ENCODE results near the gene RBP5. TPM values are rescaled to one million over a fixed set of nuclear protein-coding genes. Genes with fewer than 3 reads are reported as not detected.
A peak's percentile ranks its signal among the peaks of the same experiment; 100 is the strongest.

Gene RBP5
- total and polyA plus RNA-seq, 9 of the 15 experiments (the other 6 are each of a cell fraction or from before 2014, with no cell fraction given): 8.6 to 22.5 (median 11.4) TPM

DNA sequence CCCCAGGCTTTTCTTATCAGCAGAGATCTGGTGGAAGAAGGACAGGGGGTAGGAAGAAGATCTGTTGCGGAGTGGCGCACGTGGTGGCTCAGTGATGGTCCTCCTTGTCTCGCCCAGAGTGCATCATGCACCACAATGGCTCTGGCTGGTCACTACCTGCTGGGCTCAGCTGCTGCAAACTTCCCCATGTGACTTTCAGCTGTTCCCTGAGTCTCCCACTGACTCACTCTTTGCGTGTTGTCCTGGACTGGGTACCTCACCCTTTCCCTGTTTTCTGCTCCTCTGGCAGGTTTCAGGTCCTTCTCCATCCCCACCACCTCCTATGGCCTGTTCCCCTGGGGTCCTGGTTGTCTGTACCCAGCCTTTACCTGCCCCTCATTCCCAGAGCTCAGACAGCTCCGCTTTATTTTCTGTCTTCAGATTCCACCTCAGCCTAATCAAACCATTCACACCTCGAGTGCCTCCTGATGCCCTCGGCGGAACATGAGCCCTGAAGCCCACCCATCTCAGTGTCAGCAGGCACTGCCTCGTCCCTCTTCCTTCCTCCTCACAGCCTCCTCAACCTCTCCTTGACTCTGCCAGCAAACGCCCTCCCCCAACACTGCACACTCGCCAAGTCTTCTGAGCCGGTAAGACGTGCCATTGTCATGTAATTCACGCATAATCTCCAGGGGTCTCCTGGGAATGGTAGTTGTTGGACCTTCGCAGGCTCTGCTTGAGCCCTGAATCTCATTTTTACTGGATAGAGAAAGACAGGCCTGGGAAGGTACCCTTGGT is 38.3 kb downstream of the RBP5 start:
- Histone ChIP-seq H2AFZ (ENCODE audit: low read depth, low read length) (no peak overlapping the region), H3K9me1 (ENCODE audit: control insufficient read depth, insufficient read depth, low read length) (no peaks in the 10 kb centered on the region), H3K9ac (ENCODE audit: insufficient read depth in 1 of 2, low read depth in 2 of 2, low read length in 2 of 2) (no peak overlapping the region), H3K79me2 (ENCODE audit: control insufficient read depth, insufficient read depth, low read length) (no peaks in the 10 kb centered on the region), H3K27ac (ENCODE audit: extremely low read depth, low read depth, low read length) (no peak overlapping the region), H3K4me1 (replicated peaks in 1 of 2; ENCODE audit: control insufficient read depth in 2 of 2, insufficient read depth in 2 of 2, low read length in 2 of 2) (peaks cover 6 to 16% of the 10 kb centered on the region in 2 experiments; a peak in 3 of 5 replicates), H3K4me2 (ENCODE audit: insufficient read depth, low read length) (no peak overlapping the region), H4K20me1 (replicated peaks; ENCODE audit: control insufficient read depth, insufficient read depth, low read length) (no peaks in the 10 kb centered on the region), H3K27me3 (ENCODE audit: control insufficient read depth in 2 of 2, insufficient read depth in 2 of 2, low read length in 2 of 2) (no peaks in the 10 kb centered on the region; a peak in 2 of 5 replicates), H3K36me3 (ENCODE audit: control insufficient read depth, insufficient read depth, low read length) (no peaks in the 10 kb centered on the region), H3K4me3 (no peak overlapping the region), H3K9me3 (replicated peaks; ENCODE audit: control insufficient read depth, insufficient read depth, low read depth, low read length) (no peaks in the 10 kb centered on the region)
- no TSS peak for BruUV-seq (replicated peaks)
- intact Hi-C loops (cut with micrococcal nuclease) (no loop called here), in situ Hi-C loops (cut with MboI) (no loop called here)
- CTCF ChIA-PET (ENCODE audit: low intra/inter-chr PET ratio): no interaction called here
- DNase-seq (ENCODE audit: extremely low read depth in 1 of 4, low spot score in 3 of 4) (no peak), ATAC-seq (no peak), FAIRE-seq (no peak)
- WGBS (ENCODE audit: insufficient coverage, low coverage, missing lambda C conversion rate): 41% methylated on average over 14 of the region's 16 CpGs
- TF ChIP-seq TFAP4 (CRISPR knock-in tag; IDR thresholded peaks at IDR 0.05; ENCODE audit: borderline replicate concordance) (peak; percentile 38; the same call in 1 of the 2 replicates), ARHGAP35 (IDR thresholded peaks at IDR 0.05; ENCODE audit: partially characterized antibody) (no peak)
- POLR2A ChIA-PET: interaction anchor here (0.8 kb wide), 1 partner anchor 11 kb away, joined by 3 read pairs; no protein-coding TSS in a partner anchor
